GM18511 (cell line): Measurements from ENCODE around the gene DGCR8.

Experiments
- ATAC-seq: cut with Tn5 transposase; IDR thresholded peaks from one replicate; pipeline ENCODE4 v1.9.1; 2021; ENCODE audit warnings: mild to moderate bottlenecking, moderate library complexity; ENCODE audit not compliant: unreplicated experiment

DGCR8 gene

DNA sequence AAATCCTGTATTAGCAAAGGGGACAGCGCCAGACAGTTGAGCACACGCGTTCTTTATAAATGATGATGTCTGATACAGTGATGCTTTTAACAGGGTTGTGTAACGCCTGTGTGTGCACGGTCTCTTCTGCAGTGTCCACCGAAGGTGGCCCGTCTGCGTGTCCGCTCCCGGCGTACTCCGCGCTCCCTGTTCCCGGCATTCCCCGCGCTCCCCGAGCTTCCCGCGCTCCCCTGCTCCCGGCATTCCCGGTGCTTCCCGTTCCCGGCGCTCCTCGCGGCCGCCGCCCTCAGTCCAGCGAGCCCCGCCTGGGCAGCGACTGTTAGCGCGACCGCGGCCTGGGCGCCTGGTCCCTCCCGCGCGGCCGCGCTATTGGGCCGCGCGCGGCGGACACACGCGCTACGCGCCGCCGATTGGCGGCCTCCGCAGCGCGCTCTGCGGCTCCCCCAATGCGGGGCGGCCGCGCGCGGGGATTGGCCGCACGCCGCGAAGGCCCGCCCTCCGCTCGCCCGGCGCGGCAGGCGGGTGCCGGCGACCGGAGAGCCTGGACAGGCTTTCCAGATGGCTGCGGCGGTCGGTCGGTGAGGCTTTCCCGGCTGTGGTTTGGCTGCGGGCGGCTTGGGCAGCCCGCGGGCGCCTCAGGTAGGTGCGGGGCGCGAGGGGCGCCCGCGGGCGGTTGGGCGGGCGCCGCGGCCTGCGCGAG lies at the start of gene DGCR8:
Gene DGCR8, plus strand, starts transcription at position 497 of the 700 bp plus-strand sequence. CDS start 5,723 bp downstream, outside the sequence.
- peak; percentile 85 for ATAC-seq

DNA sequence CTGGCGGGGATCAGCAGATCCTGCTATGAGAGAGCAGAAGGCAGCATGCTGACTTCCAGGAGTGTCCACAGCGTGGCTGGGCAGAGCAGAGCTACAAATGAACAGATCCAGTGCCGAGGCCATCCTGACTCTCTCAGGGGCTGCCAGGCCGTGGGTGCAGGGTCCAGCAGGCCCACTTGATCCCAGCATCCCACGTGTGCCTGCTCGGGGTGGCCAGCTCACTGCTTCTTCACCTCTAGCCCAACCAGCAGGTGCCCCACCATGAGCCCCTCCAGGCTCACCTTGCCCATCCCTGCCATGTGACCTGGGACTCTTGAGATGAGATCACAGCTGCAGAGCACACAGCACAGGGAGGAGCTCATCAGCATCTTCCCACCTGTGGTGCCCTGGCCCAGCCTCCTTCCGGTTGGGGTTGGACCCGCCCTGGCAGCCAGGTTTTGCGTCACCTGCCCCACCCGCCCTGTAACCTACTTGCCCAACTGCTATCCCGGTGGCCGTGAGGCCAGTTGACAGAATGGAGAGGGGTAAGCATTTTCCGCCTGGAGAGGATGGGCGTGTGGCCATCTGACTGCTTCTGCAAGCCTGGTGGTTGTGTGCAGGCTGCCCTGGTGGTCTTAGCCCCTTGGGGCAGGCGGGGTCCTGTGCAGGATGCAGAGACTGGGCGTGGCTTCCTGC lies 48.2 kb upstream of the DGCR8 start:
- no peak for ATAC-seq

DNA sequence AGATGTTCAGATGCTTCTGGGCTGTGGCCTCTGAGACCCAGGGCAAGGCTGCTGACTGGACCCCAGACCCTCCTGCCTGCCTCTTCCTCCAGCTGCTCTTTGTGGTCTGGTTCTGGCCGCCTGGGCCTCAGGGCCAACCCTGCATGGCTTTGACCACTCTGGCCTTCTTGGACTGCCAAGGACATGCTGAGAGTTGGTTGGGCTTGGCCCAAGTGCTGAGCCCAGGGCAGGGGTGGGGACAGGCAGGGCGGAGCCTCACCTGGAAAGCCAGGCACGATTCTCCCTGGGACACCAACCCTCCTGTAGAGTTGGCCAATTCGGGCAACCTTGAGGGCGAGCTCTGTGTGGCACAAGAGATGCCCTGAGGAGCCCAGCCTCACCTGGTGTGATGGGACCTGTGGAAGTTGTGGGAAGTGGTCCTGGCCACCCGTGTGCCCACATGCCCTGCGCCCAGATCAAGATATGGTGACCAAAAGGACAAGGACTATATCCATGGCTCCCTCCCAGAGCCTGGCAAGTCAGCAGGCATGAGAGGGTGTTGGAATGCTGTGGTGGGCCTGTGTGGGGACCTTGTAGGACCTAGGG lies 47.5 kb upstream of the DGCR8 start:
- ATAC-seq, result no peak

DNA sequence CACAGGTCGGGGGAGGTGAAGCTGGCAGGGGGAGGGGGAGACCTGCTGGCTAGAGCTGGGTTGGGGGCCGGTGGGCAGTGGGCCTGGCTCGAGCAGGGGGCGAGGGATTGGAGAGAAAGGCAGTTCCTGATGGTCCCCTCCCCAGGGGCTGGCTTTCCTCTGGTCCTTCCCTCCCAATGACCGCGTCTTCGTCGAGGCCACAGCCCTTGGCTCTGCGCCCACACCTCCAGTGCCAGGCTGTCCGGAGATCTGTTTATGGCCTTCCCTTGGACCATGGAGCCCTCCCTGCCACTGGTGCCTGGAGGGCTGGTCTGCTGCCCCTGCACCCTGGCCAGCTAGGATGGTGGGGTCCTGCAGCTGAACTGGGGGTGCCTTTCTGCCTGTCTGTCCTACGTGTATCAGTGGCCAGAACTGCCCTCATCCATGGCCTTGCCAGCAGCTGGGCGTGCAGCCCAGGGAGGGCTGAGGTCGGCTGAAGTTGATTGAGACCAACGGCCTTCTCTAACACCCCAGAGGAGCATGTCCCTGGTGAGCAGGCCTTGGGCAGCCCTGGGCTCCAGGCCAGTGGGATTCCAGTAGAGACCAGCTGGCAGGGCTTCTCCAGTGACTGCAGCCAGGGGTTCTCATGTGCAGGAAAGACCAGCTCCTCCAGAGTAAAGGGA lies 46.9 kb upstream of the DGCR8 start:
- ATAC-seq, result no peak

DNA sequence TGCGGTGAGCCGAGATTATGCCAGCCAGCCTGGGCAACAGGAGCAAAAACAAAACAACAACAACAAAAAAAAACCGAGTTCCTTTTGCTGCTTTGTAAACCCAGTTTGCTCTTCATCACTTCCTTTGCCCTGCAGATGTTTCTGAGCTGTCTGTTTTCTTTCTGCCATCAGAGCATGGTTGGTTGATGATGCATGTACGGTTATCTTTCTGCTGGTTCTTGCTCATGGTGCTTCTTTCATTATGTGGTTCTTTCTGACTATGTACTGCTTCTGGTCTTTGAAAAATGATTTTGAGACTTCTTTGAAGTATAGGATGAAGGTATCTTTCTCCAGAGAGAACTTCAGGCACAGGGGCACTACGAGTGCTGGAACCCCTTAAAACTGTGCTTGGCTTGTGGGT lies 45.9 kb upstream of the DGCR8 start:
- no peak for ATAC-seq

DNA sequence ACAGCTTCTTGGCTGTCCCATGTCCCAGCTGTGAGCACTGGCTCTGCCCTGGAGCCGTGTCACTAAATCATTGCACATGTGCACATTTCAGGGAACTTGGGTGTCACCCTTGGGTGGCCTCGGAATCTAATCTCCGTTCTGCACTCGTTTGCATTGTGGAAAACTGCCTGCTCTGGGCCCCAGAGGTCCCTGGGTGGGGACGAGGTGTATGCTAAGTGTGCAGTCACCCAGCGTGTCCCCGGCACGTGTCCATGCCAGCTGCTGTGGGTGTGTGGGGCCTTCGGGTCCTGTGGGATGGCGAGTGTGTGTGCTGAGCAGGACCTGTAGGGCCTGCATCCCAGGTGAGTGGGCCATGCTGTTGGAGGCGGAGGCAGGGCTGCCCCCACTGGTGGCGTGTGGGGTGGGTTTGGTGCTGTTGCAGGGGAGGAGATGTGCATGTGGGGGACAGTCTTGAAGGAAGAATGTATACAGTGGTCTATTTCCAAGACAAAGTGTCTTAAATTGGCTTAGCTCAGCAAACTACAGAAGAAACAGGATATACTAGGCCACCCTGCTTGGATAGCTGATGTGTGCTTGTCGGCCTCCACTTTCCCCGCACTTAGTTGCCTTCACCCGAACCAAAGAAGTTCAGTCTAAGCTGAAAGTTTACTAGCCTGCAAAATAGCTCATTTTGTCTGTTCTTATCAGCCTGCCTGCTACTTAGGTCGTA lies 44.5 kb upstream of the DGCR8 start:
- no peak for ATAC-seq

DNA sequence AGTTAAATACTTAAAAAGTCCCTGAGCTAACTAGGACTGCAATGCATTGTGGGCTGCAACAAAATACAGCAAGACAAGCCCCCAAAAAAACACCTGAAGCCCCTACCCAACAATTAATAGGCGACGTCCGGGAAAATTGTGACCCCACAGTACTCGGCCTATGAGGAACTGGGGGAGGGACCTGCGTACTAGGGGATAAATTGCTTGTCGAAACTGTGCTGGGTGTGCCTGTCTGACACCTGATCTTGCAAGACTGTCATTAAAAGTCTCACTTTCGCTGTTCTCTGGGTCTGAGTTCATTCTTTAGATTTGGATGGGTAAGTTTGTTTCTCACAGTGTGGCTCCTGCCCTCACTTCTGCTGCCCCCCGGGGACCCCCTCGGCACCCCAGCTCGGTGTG lies 44.0 kb upstream of the DGCR8 start:
- ATAC-seq, result no peak

DNA sequence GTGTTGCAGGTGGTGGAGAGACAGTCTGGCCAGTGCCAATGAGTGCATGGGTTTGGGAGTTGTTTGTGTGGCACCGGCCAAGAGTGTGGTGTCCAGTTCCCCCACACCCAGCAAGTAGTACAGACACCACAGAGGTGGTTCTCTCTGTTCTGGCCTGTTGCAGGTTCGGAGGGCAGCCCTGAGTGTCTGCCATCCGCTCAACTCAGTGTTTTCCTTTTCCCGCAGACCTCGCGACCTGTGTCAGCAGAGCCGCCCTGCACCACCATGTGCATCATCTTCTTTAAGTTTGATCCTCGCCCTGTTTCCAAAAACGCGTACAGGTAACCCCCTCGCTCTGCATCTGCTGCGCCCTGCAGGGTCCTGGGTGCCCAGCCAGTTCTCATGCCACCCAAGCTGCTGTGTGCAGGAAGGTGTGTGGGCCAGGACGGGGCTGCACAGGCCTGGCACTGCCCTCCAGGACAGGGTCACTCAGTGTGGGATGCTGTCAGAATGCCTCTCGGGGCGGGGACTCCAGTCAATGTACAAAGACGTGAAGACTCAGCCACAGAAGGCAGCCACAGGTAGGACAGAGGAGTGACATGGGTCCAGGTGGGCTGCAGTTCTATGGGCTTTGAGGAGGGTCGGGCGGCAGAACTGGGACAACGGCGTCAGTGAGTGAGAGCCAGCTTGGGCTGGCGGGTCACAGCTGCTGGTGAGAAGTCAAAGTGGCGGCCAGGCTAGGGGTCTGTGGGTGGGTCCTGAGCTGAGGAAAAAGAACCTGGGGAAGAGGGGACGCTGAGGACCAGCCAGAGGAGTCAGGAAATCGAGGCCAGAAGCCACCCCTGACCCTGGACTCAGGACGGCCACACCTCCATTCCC lies 43.3 kb upstream of the DGCR8 start:
- no peak for ATAC-seq

DNA sequence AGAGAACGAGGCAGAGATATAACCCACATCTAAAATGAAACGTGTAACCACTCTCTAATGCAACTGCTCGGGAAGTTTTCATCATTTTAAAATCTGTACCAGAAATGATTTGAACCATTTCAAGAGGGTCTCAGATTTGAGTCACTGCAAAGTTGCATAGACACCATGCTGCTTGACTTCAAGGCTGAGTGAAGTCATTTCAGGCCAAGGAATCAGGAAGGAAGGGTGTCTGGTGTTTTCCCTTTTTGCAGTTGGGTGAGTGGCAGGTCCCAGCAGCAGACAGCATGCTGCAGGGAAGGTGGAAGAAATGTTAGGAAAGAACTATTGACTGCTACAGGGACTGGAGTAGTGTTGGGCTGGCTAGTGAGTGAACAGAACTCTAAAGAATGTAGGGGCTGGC lies 42.6 kb upstream of the DGCR8 start:
- no peak for ATAC-seq

DNA sequence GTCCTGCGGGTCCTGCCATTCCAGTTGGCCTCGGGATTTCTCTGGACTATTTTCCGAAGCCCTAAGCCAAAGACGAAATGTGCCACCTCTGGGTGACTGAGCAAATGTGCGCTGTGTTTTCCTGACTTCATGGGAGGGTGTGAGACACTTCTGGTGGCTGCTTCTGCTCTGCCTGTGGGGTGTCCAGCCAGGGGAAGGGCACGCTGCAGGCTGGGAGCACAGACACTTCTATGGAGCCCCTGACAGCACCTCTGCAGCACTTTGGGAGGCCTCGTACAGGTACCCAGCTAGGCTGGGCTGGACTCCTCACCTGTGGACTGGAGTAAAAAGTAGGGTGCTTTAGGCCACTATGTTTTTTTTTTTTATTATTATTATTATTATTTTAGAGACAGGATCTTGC lies 41.5 kb upstream of the DGCR8 start:
- no peak for ATAC-seq

DNA sequence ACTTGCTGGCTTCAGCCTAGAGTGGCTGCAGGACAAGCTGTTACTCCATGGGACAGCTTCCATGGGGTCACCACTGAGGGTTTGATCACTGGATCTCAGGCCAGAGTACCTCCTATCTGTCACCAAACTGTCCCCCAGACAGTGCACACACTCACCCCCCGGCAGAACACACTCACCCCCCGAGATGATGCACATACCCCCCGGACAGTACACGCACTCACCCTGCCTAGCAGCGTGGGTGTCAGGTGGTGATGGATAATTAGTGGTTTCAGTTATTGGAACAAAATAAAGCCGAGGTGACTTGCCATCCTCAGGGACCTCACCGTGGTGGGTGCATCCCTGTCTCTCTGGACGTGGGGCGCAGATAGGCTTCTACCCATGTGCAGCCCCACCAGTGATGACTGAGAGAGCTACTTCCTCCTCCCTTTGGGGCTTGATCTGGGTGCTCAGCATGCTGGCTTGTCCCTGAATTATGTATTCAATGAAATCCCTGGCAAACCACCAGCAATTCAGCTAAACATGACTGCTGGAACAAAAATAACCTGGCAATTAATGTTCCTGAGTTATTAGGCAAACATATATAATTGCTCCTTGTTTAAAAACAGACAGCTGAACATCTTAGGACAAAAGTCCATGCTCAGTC lies 40.2 kb upstream of the DGCR8 start:
- no peak for ATAC-seq

DNA sequence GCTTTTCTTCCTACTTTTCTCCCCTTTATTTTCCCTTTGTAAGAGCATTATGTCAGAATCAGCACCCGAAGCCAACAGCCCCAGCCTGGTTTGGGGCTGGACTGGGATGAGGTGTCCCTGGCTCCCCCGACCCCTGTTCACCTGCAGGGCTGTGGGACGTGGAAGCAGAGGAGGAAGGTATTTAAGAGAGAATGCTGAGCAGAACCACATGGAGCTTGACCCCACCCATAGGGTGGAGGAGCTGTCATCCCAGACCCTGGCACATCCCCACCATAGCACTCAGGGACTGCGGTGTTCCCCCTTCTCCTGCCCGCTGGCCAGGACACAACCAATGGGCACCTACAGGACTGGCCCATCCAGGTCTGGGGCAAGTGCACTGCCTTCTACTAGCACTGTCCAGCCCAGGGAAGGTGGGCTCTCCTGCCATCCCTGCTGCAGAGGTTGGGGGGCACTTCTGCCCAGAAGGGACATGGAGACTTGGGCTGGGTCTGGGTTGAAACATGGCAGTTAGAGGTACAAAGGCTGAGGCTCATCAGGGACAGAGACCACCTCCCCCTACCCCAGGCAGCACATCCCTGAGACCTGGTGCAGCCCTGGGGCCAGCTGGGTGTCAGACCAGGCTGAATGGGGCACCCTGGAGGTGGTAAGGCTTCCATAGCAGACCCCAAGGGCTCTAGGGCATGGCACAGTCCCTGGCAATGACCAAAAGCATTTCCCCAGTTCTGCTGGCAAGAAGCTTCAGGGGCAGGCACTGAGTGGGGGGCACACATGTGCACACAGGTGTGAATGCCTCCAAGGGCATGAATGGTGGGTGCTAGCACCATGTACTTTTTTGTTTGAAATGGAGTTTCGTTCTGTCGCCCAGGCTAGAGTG lies 39.5 kb upstream of the DGCR8 start:
- no peak for ATAC-seq

DNA sequence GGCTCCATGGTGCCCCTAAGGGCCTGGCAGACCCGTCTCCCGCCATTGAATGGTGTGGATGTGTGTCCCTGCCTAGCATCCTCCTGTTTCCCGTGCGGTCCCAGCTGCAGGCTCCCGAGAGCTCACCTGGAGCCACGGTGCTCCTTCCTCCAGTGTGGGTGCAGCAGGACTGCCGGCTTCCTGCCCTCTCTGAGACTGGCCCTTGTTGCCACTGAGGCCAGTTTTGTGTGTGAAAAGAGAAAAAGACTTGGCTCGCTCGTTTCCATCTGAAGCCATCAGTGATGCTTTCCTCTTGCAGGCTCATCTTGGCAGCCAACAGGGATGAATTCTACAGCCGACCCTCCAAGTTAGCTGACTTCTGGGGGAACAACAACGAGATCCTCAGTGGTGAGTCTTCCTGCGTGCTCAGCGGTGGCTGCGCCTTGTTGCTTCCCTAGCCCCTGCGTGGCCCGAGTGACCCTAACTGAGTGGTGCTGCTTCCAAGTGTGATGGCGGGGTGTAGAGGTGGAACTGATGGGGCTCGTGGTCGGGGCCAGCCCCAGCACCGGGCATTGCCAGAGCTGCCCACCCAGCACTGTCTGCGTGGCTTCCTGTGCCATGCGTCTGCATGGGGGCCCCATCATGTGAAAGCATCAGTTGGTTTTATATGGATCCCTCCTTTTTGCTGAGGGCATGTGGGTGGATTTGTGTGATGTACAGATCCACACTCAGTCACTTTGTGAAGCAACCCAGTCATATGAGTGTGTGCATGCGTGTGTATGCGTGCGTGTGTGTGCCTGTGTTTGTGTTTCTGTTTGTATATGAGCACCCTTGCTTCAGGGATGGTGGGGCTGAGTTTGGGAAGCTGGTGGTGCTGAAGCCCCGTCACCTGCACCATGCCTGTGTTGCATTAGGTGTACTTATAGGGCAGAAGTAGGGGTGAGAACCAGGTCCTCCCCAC lies 36.7 kb upstream of the DGCR8 start:
- no peak for ATAC-seq

DNA sequence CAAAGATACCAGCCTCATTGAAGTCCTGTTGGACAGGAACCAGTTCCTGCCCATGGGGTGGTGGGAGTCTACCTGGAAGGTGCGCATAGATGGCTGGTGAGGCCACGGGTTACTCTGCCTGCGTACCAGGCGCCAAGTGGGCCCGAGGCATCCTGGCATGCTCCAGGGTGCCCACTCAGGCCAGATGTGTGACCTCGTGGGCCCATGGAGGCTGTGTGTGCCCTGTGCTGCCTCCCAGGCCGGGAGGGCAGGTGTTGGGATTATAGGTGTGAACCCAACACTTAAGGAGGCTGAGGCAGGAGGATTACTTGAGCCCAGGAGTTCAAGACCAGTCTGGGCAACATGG lies 36.1 kb upstream of the DGCR8 start:
- ATAC-seq, result no peak

DNA sequence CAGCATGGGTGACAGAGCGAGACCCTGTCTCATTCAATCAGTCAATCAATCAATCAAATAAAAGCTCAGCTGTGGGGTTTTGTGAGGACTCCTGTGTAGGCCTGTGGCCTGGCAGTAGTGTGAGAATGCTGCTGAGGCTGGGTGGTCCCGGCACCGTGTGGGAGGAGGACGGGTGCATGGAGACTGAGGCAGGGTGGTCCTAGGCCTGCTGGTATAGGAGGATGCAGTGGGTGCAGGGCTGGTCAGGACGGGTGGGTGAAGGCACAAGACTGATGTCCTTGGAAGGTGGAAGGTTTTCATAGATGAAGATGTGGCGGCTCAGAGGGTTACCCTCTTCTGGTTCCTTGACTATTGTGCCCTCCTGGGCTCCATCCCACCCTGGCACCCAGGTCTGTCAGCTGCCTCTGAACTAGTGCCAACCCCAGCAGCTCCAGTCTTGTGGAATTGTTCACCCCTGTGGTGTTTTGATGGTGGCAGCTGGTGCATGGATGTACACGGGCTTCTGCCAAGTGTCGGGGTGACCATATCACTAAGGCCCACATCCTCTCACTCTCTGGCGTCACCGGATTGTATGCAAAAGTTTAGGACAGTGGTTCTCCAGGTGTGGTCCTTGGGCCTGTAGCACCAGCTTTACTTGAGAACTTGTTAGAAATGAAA lies 35.4 kb upstream of the DGCR8 start:
- ATAC-seq, result no peak

DNA sequence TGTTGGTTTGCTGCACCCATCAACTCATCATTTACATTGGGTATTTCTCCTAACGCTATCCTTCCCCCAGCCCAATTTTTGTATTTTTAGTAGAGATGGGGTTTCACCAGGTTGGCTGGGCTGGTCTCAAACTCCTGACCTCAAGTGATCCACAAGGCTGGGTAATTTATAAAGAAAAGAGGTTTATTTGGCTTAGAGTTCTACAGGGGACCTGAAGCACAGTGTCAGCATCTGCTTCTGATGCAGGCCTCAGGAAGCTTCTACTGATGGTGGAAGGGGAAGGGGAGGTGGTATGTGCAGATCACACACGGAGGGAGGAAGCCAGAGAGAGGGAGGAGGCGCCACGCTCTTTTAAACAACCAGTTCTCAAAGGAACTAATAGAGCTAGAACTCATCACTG lies 33.3 kb upstream of the DGCR8 start:
- ATAC-seq, result no peak

DNA sequence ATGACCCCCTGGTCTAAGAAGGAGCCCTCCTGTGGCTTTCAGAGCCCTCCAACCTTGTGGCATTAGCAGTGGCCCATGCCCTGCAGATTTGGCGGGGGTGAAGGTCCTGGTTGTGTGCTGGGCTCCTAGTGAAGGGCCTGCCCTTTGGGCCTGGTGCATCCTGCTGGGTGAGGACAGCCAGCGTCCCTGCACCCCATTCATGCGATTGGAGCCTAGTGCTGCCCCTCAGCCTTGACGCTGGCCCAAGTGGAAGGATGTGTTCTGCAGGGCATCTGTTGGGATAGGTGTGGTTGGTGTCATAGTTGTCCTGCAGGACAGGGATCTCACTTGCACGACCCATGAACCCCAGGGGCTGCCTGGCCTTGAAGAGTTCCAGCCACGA lies 28.1 kb upstream of the DGCR8 start:
- no peak for ATAC-seq
